UCSD-AML1 (cell line): ENCODE results near the gene GCSAM.

Experiments
- DNase-seq: peaks from one replicate; lab custom pipeline; 2025; ENCODE audit not compliant: unreplicated experiment; lab: John Stamatoyannopoulos, UW

The GCSAM gene

GRCh38 chr3:112109322-112109721 lies 23.7 kb downstream of the GCSAM start:
- DNase-seq = no peak

GRCh38 chr3:112104774-112105173 lies 28.3 kb downstream of the GCSAM start:
- no peak for DNase-seq

- DNase-seq = no peak
Measured at GRCh38 chr3:112101916-112102315, 31.1 kb downstream of the GCSAM start.

DNA sequence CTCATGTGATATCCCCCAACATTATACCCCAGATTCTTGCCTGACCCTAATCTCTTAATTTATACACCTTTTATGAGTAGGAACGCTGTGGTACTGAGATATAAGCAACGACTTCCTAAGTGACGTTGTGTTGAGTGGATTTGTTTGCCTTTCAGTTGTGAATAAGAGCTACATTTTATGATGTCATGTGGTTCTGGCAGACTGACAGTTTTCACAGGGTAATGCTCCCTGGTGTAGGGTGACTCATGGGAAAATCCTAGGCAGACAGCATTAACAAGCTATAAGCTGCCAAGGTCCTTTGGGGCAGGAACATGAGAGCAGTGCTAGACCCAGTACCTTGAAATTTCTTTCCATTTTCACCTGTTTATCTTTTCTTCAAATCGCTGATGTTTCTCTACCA lies 35.7 kb downstream of the GCSAM start:
- DNase-seq = no peak

DNA sequence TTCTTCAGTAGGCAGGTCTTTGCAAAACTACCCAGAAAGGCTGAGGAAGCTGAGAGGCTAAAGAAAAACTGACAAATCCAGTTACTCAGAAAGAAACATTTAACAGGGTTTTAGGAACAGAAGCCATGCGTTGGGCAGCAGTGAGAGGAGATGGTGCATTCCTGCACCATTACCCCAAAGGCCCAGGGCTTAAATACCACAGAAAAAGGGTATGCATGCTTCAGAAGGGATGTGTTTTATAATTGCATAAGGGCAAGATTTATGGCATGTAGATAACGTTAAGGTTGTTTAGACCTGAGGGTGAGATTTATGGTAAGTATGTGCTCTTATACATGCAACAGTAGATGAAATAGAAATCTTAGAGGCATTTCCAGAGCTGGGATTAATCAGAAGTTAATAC lies 36.9 kb downstream of the GCSAM start:
- no peak for DNase-seq

- no peak for DNase-seq
Measured at GRCh38 chr3:112095731-112096130, 37.3 kb downstream of the GCSAM start.

DNA sequence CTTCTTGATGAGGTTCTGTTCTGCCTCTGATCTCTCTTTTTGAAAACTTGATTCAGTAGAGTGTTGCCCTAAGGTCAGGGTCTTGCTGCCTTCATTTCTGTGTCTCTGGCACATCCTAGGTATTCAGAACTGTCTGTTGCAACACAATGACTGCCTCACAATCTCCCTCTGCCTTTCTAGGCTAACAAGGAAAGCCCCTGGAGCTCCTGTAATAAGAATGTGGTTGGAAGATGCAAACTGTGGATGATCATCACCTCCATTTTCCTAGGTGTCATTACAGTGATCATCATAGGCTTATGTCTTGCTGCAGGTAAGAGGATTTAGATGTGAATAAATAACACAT lies 39.9 kb downstream of the GCSAM start:
- no peak for DNase-seq

- DNase-seq = no peak
Measured at GRCh38 chr3:112092496-112093179, 40.4 kb downstream of the GCSAM start.

DNA sequence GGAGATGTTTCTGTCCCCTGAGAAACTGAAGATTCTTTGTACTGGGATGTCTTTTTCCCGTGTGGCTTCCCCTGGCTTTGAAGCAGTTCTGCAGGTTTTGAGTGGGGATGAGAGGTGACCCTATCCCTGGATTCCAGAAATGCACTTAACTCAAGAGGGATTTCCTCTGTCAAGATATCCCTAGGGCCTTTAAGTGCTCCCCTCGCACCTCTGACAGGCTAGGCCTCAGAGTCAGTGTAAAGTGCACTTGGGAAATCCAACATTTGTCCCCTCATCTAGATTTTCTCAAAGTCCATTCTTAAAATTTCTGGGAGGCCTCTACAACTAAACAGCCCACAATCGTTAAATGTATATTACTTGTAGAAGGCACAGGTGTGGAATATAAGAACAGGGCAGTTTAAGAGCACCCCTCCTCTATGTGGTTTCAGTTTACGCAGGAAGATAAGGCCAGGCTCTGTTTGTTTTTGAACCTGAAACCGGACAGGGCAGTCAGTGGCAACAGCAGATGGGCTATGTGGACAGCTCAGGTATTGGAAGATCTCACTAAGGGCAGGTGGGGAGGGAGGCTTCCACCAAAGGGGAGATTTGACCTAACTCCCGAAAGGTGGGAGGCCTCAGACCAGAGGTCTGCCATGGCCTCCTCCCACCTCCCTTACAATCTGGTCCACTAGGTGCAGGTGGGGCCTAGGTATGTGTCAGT lies 42.0 kb downstream of the GCSAM start:
- no peak for DNase-seq

GRCh38 chr3:112089956-112090886 lies 42.8 kb downstream of the GCSAM start:
- no peak for DNase-seq

GRCh38 chr3:112088944-112089343 lies 44.1 kb downstream of the GCSAM start:
- DNase-seq = no peak

GRCh38 chr3:112087746-112088145 lies 45.3 kb downstream of the GCSAM start:
- DNase-seq = no peak

DNA sequence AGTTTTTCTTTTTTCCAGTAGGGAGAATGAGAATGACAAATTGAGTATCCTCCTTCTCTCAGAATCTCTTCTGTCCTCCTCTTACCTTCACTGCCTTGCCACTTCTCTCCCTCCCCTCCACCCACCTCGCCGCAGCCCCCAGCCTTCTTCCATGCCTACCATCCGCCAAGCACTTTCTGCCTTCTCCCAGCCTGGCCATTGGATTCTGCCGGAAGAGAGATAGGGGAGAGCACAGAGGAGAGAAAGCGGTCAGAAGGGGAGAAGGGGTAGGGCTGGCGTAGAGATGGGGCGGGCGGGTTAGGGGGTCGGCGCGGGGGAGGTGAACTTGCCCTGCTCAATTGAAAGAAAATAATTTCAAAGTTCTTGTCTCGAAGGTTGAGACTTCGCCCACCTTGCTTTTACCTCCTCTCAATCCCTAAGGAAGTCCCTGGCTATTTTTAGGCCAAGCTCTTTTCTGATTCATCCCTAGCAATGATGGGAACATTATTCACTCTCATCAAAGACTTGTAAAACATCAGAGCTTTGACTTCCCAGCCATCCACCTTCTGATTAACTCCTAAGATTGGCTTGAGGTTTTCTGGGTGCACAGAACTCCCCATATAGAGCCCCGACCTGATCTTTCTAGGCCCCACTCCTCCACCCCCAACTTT lies 46.0 kb downstream of the GCSAM start:
- no peak for DNase-seq

DNA sequence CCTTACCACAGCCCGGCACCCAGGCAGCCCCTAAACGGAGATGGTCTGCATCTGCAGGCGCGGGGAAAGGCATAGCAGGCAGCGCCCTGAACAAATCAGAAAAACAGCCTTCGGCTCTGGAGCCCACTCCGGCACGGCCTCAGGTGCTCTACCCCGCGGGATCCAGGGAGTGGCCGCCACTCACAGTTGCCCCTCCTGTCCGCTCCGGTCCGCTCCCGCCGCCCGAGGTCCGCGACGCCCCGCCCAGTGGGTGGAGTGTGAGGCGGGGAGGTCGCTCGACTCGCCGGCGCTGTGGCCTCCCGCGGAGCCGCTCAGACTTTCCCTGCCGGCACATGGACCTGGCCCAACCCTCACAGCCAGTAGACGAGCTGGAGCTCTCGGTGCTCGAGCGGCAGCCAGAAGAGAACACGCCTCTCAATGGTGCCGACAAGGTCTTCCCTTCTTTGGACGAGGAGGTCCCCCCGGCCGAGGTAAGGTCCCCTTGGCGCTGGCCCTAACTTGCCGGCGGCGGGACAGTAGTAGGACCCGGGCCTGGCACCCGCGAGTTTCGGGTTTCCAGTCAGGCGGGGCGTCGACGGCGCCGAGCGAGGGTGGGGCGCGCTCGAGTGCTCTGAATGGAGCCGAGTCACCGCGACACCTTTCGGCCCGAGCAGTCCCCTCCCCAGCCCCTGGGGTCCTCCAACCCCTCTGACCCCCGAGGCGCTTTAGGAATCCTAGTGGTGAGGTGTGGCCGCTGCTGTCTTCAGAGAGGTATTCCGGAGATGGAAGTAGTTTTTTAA lies 46.8 kb downstream of the GCSAM start, which contains the start of gene C3orf52:
Gene C3orf52, plus strand, starts transcription at position 314 of the 779 bp plus-strand sequence. Its CDS starts 19 bp downstream, at position 333.
- DNase-seq = no peak

DNA sequence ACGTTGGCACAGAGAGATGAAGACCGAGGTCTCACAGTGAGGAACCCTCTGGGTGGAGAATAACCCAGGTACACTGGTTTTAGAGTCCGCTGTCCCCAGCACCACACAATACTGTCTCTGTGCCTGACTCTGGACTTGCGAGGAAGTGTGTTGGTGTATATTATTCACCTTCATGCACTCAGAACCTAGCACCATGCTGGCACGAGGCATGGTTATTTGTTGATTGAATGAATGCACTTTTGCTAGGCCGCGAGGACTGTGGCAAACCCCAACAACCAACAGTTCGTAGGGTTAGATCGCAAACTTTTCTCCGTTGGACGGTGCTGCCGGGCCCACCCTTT lies 47.3 kb downstream of the GCSAM start:
- no peak for DNase-seq

DNA sequence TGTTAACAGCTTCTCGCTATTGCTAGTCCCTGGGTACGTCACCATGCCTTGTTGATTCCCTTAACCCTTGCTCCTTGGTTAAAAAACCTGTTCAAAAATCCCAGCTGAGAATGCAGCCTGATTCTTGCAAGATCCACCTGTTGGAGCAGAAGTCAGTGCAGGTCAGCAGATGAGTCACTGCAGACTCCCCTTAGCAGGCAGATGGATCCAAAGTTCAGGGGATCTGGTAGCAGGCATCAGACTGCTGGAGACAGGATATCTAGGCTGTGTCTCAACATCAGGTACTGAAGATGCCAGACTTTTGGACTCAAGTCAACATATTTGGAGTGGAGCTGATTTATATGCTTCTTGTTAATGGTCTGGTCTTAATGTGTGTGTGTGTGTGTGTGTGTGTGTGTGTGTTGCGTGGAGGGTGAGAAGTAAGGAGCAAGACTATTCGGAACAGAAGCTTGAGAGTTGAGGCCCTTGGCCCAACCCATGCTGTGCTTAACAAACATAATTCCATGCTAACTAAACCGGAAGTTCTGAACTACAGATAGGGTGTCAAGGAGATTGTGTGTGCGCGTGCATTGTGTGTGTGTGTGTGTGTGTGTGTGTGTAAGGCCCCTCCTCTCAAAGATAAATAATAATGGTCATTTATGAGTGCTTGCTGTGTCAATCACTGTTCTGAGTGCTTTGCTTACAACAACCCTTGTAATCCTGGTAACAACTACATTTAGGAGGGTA lies 47.9 kb downstream of the GCSAM start:
- DNase-seq = no peak

GRCh38 chr3:112083239-112083638 lies 49.8 kb downstream of the GCSAM start:
- no peak for DNase-seq

DNA sequence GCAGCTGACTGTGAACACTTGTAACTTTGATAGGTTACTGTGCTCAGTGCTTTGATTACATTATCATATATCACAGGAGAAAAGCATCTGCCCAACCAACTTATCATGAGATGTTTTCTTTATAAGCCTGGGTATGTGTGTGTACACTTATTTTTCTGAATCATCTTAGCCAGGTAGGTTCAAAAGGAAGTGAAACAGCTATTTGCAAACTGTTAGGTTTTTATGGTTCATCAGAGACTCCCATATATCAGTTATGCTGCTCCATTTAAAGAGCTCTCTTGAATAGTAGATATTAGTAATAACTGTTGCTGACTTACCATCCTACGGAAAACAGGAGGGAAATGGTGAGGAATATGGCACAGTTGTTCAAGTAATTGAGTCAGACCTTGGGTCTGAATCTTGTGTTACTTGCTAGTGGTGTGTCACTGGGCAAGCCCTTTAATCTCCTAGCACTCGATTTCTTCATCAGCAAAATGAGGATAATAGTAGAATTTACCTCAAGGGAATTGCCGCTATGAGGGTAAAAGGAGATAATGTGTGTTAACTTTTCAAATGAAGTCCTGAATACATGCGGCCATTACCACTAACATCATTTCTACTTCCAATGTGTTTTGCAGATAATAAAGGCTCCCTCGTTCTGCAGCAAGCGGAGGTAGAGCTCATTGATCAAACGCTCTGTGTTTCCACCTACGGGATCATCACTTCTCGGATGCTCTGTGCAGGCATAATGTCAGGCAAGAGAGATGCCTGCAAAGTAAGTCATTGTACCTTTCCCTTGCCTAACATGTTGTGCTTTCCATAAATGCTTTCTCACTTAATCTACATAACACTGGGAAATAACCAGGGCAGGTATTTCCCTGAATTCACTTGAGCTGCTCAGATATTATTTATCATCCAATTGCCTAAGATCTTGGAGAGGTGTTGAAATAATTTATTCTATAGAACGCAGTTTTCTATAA lies 54.6 kb downstream of the GCSAM start:
- DNase-seq = no peak
